ENCODE data around the gene PODXL2.
A peak's percentile ranks its signal among the peaks of the same experiment; 100 is the strongest.

The PODXL2 gene, protein sequence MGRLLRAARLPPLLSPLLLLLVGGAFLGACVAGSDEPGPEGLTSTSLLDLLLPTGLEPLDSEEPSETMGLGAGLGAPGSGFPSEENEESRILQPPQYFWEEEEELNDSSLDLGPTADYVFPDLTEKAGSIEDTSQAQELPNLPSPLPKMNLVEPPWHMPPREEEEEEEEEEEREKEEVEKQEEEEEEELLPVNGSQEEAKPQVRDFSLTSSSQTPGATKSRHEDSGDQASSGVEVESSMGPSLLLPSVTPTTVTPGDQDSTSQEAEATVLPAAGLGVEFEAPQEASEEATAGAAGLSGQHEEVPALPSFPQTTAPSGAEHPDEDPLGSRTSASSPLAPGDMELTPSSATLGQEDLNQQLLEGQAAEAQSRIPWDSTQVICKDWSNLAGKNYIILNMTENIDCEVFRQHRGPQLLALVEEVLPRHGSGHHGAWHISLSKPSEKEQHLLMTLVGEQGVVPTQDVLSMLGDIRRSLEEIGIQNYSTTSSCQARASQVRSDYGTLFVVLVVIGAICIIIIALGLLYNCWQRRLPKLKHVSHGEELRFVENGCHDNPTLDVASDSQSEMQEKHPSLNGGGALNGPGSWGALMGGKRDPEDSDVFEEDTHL

DNA sequence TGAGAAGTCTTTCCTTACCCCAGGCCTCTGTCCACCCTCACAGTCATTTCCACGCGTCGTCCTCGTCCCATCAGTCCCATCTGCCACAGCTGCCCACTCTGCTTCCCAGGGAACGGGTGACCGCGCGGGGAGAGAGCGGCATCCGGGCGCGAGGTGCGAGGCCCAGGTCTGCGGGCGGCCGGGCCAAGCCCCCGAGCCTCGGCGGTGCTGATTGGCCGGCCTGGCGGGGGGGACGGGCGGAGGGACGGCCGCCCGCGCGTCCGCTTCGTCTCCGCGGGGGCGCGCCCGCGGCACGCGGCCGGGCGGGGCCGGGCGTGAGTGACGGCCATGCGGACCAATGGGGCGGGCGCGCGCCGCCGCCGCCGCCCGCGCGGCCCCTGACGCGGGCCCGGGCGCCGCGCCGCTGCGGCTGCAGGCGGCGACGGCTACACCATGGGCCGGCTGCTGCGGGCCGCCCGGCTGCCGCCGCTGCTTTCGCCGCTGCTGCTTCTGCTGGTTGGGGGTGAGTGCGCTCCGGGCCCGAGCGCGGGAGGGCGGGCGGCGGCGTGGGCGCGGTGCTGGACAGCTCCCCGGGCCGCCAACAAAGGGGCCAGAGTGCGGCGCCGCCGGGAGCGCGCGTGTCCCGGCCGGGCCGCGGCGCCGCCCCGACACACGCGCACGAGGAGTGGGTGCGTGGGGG lies at the start of gene PODXL2:
Gene PODXL2 (plus strand): TSS at position 398 of the 679 bp plus-strand sequence. CDS start 35 bp downstream, at position 433.
- no peak for DNase-seq (ENCODE audit: low read depth in 2 of 2, low spot score in 1 of 2)

DNA sequence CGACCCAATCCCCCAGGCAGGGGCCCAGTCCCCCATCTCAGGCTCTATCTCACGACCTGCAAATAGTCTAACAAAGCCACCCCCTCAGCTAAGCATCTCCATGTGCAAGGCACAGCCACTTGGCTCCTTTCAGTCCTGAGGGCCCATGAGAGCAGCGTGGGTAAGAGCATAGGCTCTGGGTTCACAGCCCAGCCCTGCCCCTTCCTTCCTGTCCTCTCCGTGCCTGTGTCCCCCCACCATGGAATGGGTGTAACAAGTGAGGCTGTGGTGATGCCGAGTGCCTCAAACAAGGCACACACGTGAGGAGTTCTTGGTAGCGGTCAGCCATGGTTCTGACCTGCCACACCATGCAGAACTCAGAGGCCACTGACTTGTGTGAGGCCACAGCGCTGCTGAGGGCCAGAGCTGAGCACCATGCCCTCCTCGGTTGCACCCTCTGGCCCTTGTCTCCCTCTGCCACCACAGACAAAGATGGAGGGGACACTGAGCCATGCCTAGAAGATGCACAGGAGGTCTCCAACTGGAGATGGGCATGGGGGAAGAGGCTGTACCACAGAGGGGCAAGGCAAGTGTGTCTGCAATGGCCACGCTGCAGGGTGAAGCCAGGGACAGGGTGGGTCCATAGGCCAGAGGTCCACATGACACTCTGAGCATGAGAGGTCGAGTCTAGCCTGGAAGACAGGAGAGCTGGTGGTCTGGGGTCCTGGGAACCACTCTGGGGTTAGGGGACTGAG lies 48.5 kb upstream of the PODXL2 start:
- DNase-seq (ENCODE audit: low read depth in 2 of 2, low spot score in 1 of 2): no peak

DNA sequence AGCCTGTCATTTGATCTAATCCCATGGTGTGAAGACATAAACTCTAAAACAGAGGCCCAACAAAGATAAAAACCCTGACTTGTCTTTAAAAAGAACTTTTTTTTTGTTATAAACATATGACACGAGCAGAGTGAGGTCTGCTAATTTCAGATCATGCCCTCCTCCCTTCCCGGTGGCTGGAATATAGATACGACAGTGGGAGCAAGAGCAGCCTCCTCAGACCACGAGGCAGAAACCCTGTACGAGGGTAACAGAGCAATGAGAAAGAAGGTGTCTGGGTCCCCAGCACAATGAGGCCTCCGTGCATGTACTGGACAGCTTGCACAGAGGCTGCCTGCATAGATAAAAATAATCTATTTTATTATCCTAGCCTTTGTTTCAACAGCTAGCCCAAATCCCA lies 44.3 kb upstream of the PODXL2 start:
- DNase-seq (ENCODE audit: low read depth in 2 of 2, low spot score in 1 of 2): no peak

DNA sequence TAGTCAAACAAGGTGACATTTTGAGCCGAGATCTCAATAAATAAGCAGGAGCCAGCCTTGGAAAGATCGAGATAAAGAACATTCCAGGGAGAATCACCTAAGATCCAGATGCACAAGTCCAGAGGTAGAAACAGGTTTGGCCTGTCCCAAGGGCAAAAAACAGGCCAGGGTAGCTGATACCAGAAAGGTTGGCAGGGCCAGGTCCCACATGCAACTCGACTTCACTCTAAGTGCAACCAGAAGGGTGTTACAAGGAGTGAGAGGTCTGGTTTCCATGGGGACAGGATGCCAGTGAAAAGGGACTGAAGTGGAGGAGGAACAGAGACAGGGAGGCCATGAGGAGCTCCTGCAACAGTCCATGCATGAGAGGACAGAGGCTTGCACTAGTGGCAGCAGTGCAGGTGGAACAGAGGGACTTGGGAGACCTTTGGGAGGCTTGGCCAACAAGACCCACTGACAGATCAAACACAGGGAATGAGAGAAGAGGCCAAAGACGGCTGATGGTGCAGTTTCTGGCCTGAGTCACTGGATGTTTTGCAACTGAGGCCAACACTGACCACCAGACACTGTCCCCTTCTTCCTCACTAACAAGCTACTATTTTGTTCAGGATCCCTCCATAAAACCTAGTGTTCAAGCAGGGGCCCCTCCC lies 43.7 kb upstream of the PODXL2 start:
- DNase-seq (ENCODE audit: low read depth in 2 of 2, low spot score in 1 of 2): no peak

DNA sequence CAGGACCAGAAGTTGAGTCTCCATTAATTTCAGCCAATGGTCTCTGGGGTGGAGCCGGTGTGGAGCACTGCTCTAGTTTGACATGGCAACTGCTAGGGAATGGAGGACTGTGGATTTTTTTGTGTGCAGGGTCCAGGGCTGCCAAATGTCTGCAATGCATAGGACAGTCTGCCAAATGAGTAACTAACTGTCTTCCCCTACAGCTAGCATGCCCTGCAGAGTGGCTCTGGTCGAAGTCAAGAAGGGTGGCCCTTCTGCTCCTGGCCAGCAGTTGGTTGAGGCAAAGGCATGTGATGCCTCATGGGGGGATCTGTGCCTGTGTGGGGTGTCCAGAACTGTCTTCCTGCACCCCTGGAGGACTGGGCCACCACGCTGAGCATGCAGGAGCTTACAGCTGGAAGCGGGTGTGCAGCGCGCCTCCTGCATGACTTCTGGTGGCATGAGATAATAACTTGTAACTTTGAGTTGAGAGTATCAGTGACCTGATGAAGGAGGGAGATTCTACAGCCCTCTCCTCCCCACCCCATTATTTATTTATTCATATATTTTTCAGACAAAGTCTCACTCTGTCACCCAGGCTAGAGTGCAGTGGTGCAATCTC lies 43.1 kb upstream of the PODXL2 start:
- DNase-seq (ENCODE audit: low read depth in 2 of 2, low spot score in 1 of 2): no peak

DNA sequence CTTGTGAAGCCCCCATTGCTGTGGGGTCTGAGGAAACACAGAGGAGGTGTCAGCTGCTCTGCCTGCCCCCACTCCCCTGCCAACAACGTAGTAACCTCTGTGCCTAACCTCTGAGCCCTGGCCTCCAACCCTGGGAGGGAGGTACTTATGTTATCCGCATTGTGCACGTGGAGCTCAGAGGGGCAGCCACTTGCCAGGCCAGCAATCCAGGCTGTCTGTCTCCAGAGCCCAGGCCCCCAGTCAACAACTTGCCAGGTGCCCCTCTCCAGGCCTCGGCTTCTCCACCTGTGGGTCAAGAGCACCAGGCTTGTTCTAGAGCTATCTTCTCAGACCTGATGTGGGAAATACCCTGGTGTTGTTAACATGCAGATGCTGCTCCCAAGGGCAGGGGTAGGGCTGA lies 41.1 kb upstream of the PODXL2 start:
- no peak for DNase-seq (ENCODE audit: low read depth in 2 of 2, low spot score in 1 of 2)

DNA sequence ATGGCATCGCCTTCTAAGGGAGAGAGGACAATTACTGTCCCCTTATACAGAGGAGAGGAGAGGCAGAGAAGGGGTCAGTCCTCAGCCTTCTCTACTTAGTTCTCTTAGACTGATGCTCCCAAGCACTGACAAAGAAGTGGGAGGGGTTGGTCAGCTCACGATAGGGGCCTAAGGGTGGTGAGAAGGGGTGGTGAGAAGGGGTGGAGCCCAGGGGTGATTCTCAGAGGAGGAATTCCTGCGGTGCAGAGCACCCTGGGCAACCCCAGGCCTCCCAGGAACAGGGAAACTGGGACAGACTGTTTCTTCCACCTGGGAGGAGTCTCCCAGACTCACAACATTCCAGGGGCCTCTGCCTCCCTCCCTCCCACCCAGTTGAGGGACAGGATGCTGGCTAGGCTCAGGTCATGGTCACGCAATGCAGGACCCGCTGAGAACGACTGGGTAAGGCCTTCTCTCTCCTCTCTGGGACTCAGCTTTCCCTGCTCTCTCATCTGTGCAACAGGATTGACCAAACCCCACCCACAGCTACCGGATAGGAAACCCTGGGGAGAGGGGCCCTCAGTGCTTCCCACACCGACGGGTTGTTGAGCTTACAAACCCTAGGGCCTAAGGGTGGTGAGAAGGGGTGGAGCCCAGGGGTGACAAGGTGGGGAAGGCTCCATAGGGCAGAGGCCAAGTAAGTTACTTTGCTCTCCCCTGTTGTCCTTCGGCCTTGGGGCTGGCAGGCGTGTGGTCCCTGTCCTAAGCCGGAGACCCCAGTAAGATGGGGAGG lies 40.0 kb upstream of the PODXL2 start:
- no peak for DNase-seq (ENCODE audit: low read depth in 2 of 2, low spot score in 1 of 2)

DNA sequence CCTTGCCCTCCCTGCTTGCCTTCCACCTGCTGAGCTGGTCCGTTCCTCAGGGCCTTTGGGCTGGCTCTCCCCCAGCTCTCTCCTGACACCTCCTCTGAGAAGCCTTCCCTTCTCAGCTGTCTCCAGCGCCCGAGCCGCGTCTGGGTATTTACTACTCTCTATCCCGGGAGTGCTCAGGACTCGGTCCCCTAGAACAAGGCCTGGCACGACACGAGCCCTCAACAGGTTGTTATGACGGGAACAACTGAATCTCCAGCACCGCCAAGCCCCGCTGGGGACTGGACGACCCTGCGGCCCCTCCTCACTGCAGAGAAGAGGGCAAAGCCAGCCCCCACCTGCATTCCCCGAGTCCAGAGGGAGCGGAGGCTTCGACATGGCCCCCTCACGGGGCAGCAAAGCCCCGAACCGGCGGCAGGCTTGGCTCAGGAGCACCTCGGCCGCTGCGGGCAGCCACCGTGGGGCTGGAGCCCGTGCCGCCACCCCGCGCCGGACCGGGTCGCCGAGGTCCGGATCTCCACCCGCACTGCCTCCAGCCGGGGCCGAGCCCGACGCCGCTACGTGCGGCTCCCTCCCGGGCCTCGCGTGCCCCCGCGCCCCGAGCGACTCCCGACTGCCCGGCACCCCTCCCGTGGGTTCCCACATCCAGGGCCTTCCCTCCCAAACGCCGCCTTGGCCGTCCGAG lies 39.2 kb upstream of the PODXL2 start:
- no peak for DNase-seq (ENCODE audit: low read depth in 2 of 2, low spot score in 1 of 2)

DNA sequence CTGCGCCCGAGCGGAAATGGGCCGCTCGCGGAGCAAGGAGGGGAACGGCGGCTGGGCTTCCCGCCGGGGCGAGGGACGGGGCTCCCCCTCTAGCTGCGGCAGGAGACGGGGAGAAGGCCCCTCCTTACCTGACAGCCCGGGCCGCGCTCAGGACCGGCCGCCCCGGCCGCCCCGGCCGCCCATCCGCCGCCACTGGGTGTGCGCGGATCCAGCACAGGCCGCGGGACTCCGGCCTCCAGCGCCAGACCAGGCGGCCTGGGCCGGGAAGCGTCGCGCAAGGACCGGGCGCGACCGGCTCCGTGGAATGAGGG lies 38.7 kb upstream of the PODXL2 start:
- no peak for DNase-seq (ENCODE audit: low read depth in 2 of 2, low spot score in 1 of 2)

DNA sequence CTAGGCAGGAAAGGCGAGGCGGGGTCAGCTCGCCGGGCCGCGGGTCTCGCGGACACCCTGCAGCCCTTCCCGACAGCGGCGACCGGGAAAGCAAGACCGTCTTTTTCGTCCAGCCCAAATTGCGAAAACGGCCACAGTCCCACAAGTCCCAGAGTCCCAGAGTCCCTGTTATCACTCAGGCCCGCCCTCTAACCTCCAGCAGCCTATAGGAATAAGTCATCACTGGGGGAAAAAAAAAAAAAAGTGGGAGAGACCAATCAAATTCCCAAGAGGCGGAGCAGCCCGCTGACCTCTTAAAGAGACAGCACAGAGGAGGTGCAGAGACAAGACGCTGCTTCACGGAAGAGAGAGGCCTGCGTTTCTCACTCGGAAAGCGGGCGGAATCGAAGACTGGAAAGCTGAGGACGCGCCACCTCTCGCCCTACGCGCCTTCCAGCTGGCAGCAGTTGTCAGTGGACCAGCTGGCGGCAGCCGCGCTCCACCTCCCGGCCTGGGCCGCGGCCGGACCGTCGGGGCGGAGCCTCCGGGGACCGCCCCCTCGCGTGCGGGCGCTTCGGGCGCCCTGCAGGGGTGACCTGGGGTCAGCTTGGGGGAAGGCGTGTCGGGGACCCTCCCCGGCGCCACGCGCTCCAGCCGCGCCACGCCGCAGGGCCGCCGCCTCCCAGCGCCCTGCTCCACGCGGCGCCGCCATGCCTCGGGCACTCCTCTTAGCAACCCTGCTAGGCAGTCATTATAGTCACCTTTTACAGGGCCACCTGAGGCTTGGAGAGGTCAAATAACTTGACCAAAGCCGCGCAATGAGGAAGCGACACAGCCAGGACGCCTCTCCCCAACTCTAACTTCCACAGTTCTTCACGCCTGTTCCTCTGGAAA lies 38.2 kb upstream of the PODXL2 start, which contains the start of gene TPRA1:
Gene TPRA1 (minus strand): TSS at position 141 of the 873 bp plus-strand sequence. CDS start 10,587 bp downstream, outside the sequence.
- peak; percentile 51 to 52 for DNase-seq (ENCODE audit: low read depth in 2 of 2, low spot score in 1 of 2)

DNA sequence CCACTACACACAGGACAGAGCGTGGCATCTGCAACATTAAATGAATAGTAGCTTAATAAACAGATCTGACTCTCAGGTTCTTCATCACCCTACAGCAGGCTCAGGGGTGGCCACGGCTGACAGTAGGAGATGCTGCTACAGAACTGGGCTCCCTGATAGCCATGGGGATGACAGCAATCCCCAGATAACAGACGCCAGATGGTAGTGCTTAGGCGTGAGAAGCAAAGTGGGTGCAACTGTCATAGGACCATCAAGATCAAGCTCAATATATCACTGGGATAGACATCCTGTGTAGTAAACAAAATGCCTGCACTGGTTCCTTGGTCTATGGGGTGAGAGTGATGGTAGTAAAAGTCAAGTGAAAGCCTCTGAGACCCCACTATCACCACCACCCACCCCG lies 35.8 kb upstream of the PODXL2 start:
- no peak for DNase-seq (ENCODE audit: low read depth in 2 of 2, low spot score in 1 of 2)

DNA sequence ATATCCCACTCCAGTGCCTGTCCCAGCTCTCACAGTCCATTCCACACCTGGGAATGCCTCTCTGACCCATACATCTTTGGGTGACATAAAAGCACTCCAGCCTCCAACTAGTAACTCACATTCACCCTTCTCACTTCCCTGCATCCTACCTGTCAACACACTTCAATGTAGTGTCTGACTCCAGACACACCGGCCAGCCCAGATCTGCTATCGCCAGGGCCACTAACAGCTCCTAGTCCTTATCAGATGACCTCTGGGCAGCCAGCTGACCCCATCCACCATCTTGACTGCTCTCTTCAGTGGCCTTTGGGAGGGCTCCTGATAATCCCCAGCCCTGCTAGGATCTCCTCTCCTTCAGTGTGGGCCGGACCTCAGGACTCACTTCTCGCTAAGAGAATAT lies 33.7 kb upstream of the PODXL2 start:
- no peak for DNase-seq (ENCODE audit: low read depth in 2 of 2, low spot score in 1 of 2)

DNA sequence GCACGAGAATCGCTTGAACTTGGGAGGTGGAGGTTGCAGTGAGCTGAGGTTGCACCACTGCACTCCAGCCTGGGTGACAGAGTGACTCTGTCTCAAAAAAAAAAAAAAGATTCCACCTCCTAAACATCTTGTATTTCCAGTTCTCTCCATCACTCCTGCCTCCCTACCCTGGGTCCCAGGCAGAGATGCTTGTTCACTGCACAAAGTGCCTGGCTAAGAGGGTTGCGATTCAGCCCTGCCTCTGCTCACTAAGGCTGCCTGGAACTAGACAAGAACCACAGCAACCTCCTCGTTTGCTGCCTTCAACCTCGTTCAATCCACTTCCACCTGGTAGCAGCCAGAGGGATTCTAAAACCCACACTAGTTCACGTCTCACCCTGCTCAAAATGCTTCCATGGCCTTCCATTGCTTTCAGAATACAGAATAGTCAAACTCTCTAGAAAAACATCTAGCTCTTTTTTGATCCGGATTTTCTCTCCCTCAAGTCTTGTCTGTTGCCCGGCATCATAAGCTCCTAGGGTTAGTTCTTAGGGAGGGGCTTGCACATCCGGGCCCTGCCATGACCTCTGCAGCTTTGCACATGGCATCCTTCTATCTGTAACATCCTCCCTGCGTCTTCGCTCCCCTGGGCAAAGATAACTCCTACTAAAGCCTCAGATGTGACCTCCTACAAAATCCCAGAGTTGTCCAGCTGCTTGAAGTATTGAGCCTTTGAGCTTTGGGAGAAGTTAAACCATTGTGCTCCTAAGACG lies 31.8 kb upstream of the PODXL2 start:
- DNase-seq (ENCODE audit: low read depth in 2 of 2, low spot score in 1 of 2): no peak

DNA sequence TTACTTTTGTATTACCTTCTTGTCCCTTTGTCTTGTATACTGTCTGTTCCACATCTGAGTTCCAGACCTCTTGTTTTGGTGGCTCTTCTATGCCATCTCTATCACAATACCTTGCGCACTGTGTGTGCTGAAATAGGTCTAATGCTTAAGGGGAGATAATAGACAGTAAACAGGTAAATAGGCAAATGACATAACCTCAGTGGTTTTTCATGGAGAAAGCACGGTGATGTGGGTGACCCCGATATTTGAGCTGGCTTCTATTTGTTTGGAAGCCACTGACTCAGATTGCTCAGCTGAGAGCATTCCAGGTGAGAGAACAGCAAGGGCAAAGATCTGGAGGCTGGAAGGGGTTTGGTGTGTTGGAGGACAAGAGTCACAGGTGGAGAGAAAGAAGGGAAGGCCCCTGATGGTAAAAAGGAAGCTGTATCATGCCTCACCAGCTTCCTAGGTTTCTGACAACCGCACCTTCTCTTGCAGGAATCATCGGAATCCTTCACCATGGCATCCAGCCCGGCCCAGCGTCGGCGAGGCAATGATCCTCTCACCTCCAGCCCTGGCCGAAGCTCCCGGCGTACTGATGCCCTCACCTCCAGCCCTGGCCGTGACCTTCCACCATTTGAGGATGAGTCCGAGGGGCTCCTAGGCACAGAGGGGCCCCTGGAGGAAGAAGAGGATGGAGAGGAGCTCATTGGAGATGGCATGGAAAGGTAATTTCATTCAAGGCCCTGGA lies 30.0 kb upstream of the PODXL2 start:
- DNase-seq (ENCODE audit: low read depth in 2 of 2, low spot score in 1 of 2): no peak

DNA sequence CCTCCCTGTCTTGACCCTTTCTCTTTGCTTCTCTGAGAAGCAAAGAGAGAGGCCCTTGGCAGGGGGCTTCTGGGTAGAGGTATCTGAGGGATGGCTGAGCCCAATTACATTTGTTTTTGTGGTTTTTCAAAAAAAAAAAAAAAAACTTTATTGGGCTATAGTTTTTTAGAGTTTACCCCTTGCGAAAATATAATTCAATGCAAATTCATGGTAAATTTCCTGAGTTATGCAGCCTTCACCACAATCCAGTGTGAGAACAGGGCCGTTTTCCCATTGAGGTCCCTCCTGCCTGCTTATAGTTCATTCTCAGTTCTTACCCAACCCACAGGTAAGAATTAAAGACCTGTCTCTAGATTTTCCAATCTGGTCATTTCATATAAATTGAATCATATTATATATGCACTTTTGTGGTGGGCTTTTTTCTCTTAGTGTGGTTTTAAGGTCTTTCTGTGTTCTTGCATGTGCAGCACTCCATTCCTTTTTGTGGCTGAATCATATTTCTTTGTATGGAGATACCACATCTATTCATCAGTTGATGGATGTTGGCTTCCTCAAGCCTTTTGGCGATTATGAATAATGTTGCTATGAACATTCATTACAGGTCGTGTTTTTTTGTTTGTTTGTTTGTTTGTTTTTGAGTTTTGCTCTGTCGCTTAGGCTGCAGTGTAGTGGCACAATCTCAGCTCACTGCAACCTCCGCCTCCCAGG lies 28.1 kb upstream of the PODXL2 start:
- no peak for DNase-seq (ENCODE audit: low read depth in 2 of 2, low spot score in 1 of 2)

DNA sequence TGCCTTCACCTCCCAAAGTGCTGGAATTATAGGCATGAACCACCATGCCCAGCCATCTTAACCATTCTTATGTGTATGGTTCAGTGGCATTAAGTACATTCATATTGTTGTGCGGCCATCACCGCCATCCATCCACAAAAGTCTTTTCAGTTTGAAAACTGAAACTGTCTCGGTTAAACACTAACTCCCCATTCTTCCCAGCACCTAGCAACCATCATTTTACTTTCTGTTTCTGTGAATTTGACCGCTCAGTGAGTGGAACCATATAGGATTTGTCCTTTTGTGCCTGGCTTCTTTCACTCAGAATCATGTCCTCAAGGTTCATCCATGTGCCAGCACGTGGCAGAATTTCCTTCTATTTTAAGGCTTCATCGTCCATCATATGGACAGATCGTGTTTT lies 24.9 kb upstream of the PODXL2 start:
- no peak for DNase-seq (ENCODE audit: low read depth in 2 of 2, low spot score in 1 of 2)
